H9 (cell line): Measurements from ENCODE around the gene NCS1. TPM values are rescaled to one million over a fixed set of nuclear protein-coding genes. Genes with fewer than 3 reads are reported as not detected.

Experiments used
- DNase-seq: peaks from one replicate; pipeline ENCODE4 v3.0.0-alpha.2; 2017
- H2AFZ ChIP-seq: one replicate; pipeline ENCODE4 v1.6.1; 2013; ENCODE audit warnings: mild to moderate bottlenecking, low read length, control low read depth, moderate library complexity
- H2AK5ac ChIP-seq: 2 replicates; pipeline ENCODE4 v1.6.1; 2013; ENCODE audit warnings: low read length, control low read depth, mixed read lengths; ENCODE audit not compliant: insufficient read length
- H2BK120ac ChIP-seq: one replicate; pipeline ENCODE4 v1.6.1; 2013; ENCODE audit warnings: low read depth, mild to moderate bottlenecking, low read length, control low read depth, inconsistent platforms; ENCODE audit not compliant: poor library complexity, severe bottlenecking
- H2BK12ac ChIP-seq: 2 replicates; pipeline ENCODE4 v1.6.1; 2013; ENCODE audit warnings: low read length, control low read depth, mixed read lengths, low read depth; ENCODE audit not compliant: insufficient read length
- H2BK15ac ChIP-seq: 2 replicates; pipeline ENCODE4 v1.6.1; 2013; ENCODE audit warnings: low read depth, low read length, control low read depth
- H2BK20ac ChIP-seq: one replicate; pipeline ENCODE4 v1.6.1; 2013; ENCODE audit warnings: low read depth, mild to moderate bottlenecking, low read length, control low read depth, inconsistent platforms; ENCODE audit not compliant: poor library complexity, severe bottlenecking
- H2BK5ac ChIP-seq: 2 replicates; pipeline ENCODE4 v1.6.1; 2013; ENCODE audit warnings: low read length, control low read depth, mixed read lengths; ENCODE audit not compliant: insufficient read length
- H3K14ac ChIP-seq: 2 replicates; pipeline ENCODE4 v1.6.1; 2013; ENCODE audit warnings: low read length, control low read depth; ENCODE audit not compliant: insufficient read depth
- H3K18ac ChIP-seq: 2 replicates; pipeline ENCODE4 v1.6.1; 2013; ENCODE audit warnings: low read depth, mild to moderate bottlenecking, mixed read lengths, low read length, control low read depth; ENCODE audit not compliant: insufficient read length
- H3K23ac ChIP-seq: 2 replicates; pipeline ENCODE4 v1.6.1; 2013; ENCODE audit warnings: low read length, control low read depth, mixed read lengths, low read depth; ENCODE audit not compliant: insufficient read length
- H3K23me2 ChIP-seq: 2 replicates; pipeline ENCODE4 v1.6.1; 2013; ENCODE audit warnings: low read depth, mild to moderate bottlenecking, mixed read lengths, low read length, control low read depth; ENCODE audit not compliant: insufficient read length, poor library complexity, severe bottlenecking
- H3K27ac ChIP-seq: 2 replicates; pipeline ENCODE4 v1.5.1; 2013; ENCODE audit warnings: low read length, control low read depth, mixed read lengths, low read depth; ENCODE audit not compliant: insufficient read length
- H3K27me3 ChIP-seq: 2 replicates; pipeline ENCODE4 v1.6.1; 2013; ENCODE audit warnings: low read length, control low read depth, inconsistent platforms; ENCODE audit not compliant: insufficient read depth
- H3K4ac ChIP-seq: 2 replicates; pipeline ENCODE4 v1.6.1; 2013; ENCODE audit warnings: low read depth, mild to moderate bottlenecking, control low read depth, inconsistent platforms, low read length, moderate library complexity
- H3K4me1 ChIP-seq: 2 replicates; pipeline ENCODE4 v1.6.1; 2013; ENCODE audit warnings: low read length, control low read depth, inconsistent platforms; ENCODE audit not compliant: insufficient read depth
- H3K4me2 ChIP-seq: 2 replicates; pipeline ENCODE4 v1.6.1; 2013; ENCODE audit warnings: low read length, control low read depth, mixed read lengths; ENCODE audit not compliant: insufficient read length, insufficient read depth
- H3K56ac ChIP-seq: 2 replicates; pipeline ENCODE4 v1.6.1; 2013; ENCODE audit warnings: low read depth, mild to moderate bottlenecking, mixed read lengths, low read length, control low read depth; ENCODE audit not compliant: insufficient read length
- H3K79me1 ChIP-seq: 2 replicates; pipeline ENCODE4 v1.6.1; 2013; ENCODE audit warnings: low read depth, mild to moderate bottlenecking, moderate library complexity, low read length, control low read depth, inconsistent platforms; ENCODE audit not compliant: insufficient read depth, poor library complexity, severe bottlenecking
- H3K79me2 ChIP-seq: 2 replicates; pipeline ENCODE4 v1.6.1; 2013; ENCODE audit warnings: low read length, control low read depth, inconsistent platforms; ENCODE audit not compliant: insufficient read depth
- H3K9ac ChIP-seq: 2 replicates; pipeline ENCODE4 v1.6.1; 2013; ENCODE audit warnings: low read length, control low read depth, mixed read lengths; ENCODE audit not compliant: insufficient read length; ENCODE audit errors: extremely low read depth
- H3K9me3 ChIP-seq: one replicate; pipeline ENCODE4 v1.6.1; 2013; ENCODE audit warnings: low read depth, low read length, inconsistent platforms; ENCODE audit not compliant: control insufficient read depth
- H3T11ph ChIP-seq: one replicate; pipeline ENCODE4 v1.6.1; 2013; ENCODE audit warnings: mild to moderate bottlenecking, low read length, control low read depth, inconsistent platforms
- H4K20me1 ChIP-seq: one replicate; pipeline ENCODE4 v1.6.1; 2013; ENCODE audit not compliant: control insufficient read depth, insufficient read length, insufficient read depth
- H4K5ac ChIP-seq: 2 replicates; pipeline ENCODE4 v1.6.1; 2013; ENCODE audit warnings: low read depth, mild to moderate bottlenecking, mixed read lengths, low read length, control low read depth; ENCODE audit not compliant: insufficient read length
- H4K8ac ChIP-seq: replicated peaks from 2 replicates; pipeline ENCODE4 v1.6.1; 2013; ENCODE audit warnings: low read length, control low read depth, mixed read lengths, low read depth; ENCODE audit not compliant: insufficient read length
- H4K91ac ChIP-seq: 2 replicates; pipeline ENCODE4 v1.6.1; 2013; ENCODE audit warnings: low read depth, mild to moderate bottlenecking, moderate library complexity, mixed read lengths, low read length, control low read depth; ENCODE audit not compliant: insufficient read length
- H3K27ac Mint-ChIP-seq, 3 experiments: 2 replicates in 2 of 3; 3 replicates in 1 of 3; pipeline ENCODE4 v1.8.0; 2020 to 2021; ENCODE audit warnings: mixed read lengths in 3 of 3, mild to moderate bottlenecking in 1 of 3, moderate library complexity in 1 of 3
- H3K27me3 Mint-ChIP-seq: 2 replicates; pipeline ENCODE4 v1.8.0; 2021; ENCODE audit warnings: low read depth, mild to moderate bottlenecking, moderate library complexity, mixed read lengths
- H3K36me3 Mint-ChIP-seq, 3 experiments: 2 replicates in 2 of 3; 3 replicates in 1 of 3; pipeline ENCODE4 v1.8.0; 2020 to 2021; ENCODE audit warnings: low read depth in 3 of 3, mixed read lengths in 3 of 3; ENCODE audit not compliant: insufficient read depth in 1 of 3
- H3K4me1 Mint-ChIP-seq, 2 experiments: 2 replicates each; pipeline ENCODE4 v1.8.0; 2020; ENCODE audit warnings: mixed read lengths in 2 of 2
- H3K4me3 Mint-ChIP-seq, 2 experiments: 2 replicates in 1 of 2; 3 replicates in 1 of 2; pipeline ENCODE4 v1.8.0; 2020 to 2021; ENCODE audit warnings: mild to moderate bottlenecking in 2 of 2, mixed read lengths in 2 of 2, moderate library complexity in 1 of 2
- H3K9me3 Mint-ChIP-seq, 2 experiments: 2 replicates in 1 of 2; 3 replicates in 1 of 2; pipeline ENCODE4 v1.8.0; 2020; ENCODE audit warnings: mild to moderate bottlenecking in 2 of 2, mixed read lengths in 2 of 2, moderate library complexity in 1 of 2
- CTCF ChIP-seq: fragments of 200-600 bp; sonication (generic); conservative IDR thresholded peaks from 3 replicates; pipeline ENCODE4 v1.8.0; 2021; ENCODE audit warnings: antibody characterized with exemption, mild to moderate bottlenecking
- WGBS: extraction: QIAGEN DNeasy Blood & Tissue Kit; methylation state at CpG from one replicate; pipeline ENCODE4 v1.1.7; 2013; ENCODE audit warnings: missing lambda C conversion rate, low lambda C conversion rate, mixed read lengths; ENCODE audit not compliant: insufficient read length; ENCODE audit errors: extremely low coverage; 5-methylcytosine and 5-hydroxymethylcytosine counted together
- total RNA-seq: library from RNA; stranded (reverse); gene quantifications from 2 replicates; pipeline ENCODE4 v1.2.1, GENCODE V29; 2021

The NCS1 gene
- total RNA-seq, 1 experiment from 2014 or later, result 38.1 TPM

GRCh38 chr9:130140706-130141105 lies 31.5 kb upstream of the NCS1 start:
- Histone ChIP-seq H3K9ac (no peak overlapping the region), H2BK12ac (no peak overlapping the region), H3K27me3 (no peaks in the 10 kb centered on the region), H3K9me3 (no peaks in the 10 kb centered on the region), H3K79me1 (no peaks in the 10 kb centered on the region), H3K4me2 (no peak overlapping the region), H4K91ac (no peak overlapping the region), H3K14ac (no peak overlapping the region), H3K56ac (no peak overlapping the region), H3K23me2 (no peaks in the 10 kb centered on the region), H2BK20ac (no peak overlapping the region), H3K79me2 (no peaks in the 10 kb centered on the region), H4K5ac (no peak overlapping the region), H4K20me1 (peaks cover 2% of the 10 kb centered on the region), H3K4me1 (peaks cover 26% of the 10 kb centered on the region; the same call in 1 of the 2 replicates), H2AFZ (no peak overlapping the region), H3K4ac (no peak overlapping the region), H2BK5ac (no peak overlapping the region), H2BK15ac (no peak overlapping the region), H4K8ac (no peak overlapping the region), H2BK120ac (no peak overlapping the region), H3T11ph (no peak overlapping the region), H3K18ac (no peak overlapping the region), H3K27ac (no peak overlapping the region), H2AK5ac (no peak overlapping the region), H3K23ac (no peak overlapping the region)
- Mint-ChIP-seq H3K9me3 (no peaks in the 10 kb centered on the region; a peak in 1 of 5 replicates), H3K27ac (peak overlapping the region in 1 of 3 experiments; percentile 34; a peak in 1 of 7 replicates), H3K4me3 (no peak overlapping the region), H3K4me1 (peaks cover 48 to 55% of the 10 kb centered on the region in 2 experiments), H3K36me3 (peaks cover 0 to 11% (median 6%) of the 10 kb centered on the region in 3 experiments; a peak in 3 of 7 replicates), H3K27me3 (peaks cover 4% of the 10 kb centered on the region; the same call in 1 of the 2 replicates)
- DNase-seq, result no peak
- no CpG with 5 or more reads among the region's 10 CpGs for WGBS
- no peak for TF ChIP-seq CTCF
